ENCODE data around the gene KIAA1614.

Gene KIAA1614

DNA sequence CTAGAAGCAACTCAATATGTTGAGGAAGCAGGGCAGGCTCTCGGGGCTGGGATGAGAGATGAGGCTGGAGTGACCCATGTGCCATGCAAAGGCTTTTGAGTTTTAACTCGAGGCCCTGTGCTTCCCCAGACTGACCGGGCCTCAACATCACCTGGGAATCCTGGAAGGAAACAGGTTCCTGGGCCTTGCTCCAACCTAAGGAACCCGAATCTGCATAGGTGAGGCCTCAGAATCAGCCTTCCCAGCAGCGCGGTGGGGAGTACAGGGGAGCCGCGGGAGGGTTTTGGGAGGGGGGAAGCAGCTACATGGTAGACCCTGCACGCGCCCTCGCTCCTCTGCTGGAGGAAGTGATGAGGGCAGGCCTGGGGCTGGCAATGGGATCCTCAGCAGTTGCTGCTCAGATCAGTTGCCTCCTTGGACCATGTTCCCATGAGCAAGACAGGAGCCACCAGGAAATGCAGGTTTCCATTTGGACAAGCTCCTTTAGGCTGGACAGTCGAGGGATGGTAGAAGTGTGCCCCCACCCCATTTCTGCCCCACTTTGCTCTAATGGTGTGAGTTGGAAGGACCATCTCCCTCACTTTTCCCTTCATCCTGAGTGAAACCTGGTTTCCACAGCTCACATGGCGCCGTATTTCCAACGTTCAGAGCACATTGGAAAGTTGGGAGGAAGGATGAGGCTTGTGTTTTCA lies 4.5 kb upstream of the KIAA1614 start:
- no peak for DNase-seq (ENCODE audit: low read depth)

DNA sequence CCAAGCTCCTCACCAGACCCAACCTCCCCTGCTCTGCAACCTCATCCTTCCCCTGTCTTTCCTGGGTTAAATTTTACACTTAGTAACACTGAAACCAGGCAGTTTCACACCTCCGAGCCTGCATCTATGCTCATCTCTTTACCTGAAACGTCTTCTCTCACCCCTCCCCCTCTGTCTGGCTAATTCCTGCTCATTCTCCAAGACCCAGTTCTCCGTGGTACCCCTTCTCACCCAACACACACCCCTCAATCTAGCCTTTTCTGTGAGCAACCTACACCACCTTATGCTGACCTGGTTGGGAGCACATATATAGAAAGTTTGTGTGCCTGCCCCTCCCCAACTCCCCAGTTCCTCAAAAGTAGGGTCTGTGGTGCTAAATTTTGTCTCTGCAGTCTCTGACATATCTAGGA lies 3.7 kb upstream of the KIAA1614 start:
- no peak for DNase-seq (ENCODE audit: low read depth)

DNA sequence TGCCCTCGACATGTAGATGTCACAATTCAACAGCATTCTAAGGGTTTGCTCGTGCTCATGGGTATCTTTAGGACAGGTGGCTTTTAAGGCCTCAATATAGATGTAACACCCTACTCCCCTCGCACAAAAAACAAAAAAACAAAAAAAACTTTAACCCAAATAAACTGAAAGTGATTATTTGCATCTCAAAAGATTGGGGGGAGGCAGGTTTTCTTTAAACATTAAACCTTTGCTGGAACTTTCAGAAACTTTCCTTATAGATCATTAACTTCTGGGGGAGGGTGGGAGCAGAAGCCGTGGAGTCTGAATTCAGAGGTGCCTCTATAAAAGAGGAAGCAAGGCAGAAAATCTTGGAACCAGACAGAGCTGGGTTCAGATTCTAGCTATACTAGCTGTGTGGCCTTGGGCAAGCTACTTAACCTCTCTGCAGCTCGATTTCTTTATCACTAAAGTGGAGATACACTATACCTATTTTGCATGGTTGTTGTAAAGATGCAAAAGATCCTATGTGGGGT lies 3.2 kb upstream of the KIAA1614 start:
- no peak for DNase-seq (ENCODE audit: low read depth)

DNA sequence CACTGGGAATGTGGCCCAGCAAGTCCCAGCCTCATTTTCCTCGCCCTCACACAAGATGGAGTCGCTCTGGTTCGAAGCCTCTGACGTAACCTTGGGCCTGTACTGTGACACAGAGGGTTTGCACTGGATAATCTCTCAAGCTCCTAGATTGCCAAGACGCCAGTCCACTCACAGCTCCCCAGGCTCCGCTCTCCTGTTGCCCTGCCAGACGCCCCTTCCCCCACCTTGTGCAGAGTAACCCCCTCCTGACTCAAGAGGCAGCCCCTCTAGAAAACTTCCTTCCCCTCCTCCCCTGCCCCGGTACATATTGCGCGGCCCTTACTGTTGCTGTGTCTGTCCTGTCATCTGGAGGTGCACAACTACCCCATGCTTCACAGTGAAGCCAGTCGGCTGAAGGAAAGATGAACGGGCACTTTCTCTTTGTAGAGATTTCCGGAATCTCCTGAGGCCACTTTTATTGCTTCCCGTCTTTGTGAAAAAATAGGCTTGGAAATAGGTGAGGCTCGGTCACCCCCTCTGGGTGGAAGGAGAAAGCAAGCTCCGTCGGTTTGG lies 981 bp upstream of the KIAA1614 start:
- DNase-seq (ENCODE audit: low read depth), result no peak

DNA sequence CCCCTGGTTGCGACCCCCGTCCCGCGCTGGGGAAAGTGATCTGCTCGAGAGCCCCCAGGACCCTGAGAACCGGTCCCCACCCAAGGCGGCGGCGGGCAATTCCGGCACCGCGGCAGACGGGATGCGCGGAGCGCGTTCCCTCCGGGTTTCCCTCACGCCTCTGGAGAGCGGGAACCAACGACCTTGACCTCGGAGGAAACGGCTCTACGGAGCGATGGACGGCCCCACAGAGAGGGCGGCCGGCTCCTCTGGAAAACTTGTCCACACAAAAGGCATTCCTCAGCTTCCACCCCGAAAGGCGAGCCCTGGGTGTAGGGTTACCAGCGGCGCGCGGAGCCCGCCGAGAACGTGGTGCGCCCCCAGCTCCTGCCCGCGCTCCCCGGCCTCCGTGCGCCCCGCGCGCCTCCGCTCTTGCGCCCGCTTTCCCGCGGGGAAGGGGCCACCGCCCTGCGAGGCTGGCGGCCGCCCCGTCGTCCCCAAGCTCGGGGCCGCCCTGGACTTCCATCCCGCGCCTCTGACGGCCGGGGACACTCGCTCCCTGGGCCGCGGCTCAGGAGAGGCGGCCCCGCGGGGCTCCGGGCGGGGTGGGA lies 391 bp upstream of the KIAA1614 start:
- no peak for DNase-seq (ENCODE audit: low read depth)

DNA sequence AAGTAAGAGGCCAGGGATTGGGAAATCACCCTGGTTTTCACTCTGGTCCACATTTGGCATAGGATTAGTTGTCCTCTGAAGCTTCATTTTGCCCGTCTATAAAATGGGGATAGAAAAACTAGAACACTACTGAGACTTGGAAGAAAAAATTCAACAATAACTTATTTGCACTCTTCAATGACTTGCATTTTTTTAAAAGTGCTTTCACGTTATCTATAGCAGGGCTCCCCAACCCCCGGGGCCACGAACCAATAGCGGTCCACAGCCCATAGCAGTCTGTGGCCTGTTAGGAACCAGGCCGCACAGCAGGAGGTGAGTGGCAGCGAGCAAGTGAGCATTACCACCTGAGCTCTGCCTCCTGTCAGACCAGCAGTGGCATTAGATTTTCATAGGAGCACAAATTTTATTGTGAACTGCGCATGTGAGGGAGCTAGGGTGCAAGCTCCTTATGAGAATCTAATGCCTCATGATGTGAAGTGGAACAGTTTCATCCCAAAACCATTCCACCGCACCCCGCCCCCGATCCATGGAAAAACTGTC lies 2.8 kb downstream of the KIAA1614 start:
- no peak for DNase-seq (ENCODE audit: low read depth)

DNA sequence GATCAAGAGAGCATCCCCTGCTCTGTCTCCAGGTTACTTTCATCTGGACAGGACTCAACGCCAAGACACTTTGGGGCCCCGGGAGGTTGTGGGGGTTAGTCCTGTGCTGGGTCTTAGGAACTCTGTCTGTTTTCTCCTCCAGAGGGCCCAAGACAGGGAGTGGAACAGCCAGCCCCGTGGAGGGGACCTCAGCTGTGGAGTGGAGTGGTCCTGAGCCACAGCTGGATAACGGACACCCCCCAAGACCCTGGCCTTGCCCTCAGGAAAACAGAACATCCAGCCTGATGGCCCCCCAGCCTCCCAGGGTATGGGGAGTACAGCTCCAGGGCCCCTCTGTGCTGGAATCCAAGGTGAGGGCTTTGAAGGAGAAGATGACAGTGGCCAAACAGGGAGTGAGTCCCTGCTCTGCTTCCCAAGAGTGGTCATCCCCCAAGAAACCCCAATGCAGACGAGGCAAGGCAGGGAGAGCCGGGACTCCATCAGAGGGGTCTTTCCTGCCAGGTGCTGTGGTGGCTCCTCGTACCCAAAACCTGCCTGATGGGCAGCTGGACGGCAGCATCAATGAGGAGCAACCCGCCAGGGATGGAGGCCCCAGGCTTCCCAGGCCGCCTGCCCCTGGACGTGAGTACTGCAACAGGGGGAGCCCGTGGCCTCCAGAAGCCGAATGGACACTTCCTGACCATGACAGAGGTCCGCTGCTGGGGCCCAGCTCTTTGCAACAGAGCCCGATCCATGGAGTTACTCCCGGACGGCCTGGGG lies 3.5 kb downstream of the KIAA1614 start:
- no peak for DNase-seq (ENCODE audit: low read depth)

DNA sequence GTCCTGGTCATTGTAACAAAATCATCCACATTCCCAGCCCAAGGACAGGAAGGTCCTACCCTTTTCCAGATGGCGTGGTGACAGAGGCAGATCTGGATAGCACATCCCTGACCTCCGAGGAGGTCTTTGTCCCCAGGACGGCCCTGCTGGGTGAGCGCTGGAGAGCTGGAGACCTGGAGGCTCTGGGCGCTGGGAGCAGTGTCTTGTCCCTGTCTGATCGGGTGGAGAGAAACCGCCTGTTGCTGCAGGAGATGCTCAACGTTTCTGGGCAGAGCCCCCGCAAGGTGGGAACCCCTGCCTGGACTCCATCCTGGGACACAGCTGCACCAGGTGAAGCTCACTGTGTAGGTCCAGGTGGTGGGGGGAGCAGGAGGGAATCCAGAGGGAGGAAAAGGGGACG lies 4.1 kb downstream of the KIAA1614 start:
- no peak for DNase-seq (ENCODE audit: low read depth)

DNA sequence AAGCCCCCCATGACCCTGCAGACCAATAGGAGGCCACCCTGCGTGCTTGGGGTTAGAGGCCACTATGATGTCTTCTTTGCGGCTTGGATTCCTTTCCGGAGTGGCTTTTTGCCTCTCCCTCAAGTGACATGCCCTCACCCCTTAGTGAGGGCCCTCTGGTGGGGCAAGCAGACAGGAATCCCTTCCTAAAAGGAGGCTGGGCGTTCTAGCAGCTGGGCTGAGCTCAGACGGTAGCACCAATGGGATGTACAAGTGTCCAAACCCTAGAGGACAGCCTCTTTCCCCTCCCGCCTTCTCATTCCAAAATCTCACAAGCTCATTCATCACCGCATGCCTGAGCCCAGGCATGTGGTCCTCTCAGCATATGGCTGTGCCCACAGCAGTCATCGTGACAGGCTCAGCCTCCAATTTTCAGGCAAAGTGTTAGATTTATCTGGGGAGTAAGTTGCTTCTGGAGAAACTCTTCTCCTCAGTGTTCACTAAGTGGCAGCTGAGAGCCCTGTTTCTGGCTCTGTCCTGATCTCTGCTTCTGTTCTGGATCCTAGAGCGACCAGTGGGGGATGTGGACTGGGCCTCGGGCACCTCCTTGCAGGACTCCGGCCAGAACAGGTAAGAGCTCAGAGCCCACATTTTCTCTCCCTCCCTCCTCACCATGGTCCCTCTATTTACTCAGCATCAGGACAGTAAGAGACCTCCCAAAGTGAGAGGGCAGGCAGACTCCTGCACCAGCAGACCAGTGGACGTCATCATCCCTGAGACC lies 4.8 kb downstream of the KIAA1614 start:
- no peak for DNase-seq (ENCODE audit: low read depth)

DNA sequence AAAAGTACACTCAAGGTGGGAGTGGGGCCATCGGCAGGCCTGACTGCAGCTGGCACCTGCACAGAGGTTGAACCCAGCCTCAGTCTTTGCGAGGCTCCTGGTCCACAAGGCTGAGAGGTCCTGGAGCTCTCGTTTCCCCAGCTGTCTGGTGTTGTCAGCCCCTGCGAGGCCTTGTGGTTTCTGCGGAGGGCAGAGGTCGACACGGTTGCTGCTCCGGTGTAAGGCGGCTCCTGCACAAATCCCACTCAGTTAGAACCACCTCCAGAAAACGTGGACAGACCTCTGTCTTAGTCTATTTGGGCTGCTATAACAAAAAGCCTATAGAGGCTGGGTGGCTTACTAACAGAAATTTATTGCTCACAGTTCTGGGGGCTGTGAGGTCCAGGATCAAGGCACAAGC lies 5.8 kb downstream of the KIAA1614 start:
- DNase-seq (ENCODE audit: low read depth), result no peak

DNA sequence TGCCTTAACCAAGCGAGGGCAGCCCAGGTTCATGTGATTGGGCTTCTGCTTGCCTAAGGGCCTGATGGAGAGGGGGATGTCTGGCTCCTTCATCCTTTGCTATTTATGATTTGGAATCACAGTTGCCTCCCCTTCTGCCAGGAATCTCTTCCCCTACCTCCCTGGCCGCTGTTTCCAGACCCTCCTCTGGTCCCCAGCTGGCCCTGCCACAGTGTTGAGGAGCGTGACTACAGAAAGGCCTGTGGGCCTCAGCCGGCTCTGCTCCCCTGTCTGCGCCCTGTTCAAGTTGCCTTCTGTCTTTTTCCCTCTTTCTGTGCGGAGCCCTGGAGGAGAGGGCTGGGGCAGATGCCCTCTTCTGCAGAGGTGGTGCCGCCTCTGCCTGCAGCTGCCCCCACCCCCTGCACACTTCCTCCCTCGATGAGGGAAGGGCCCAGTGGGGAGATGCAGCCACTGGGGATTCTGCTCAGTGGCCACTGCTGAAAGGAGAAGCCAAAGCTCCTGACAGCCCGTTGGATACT lies 6.5 kb downstream of the KIAA1614 start:
- DNase-seq (ENCODE audit: low read depth), result no peak

DNA sequence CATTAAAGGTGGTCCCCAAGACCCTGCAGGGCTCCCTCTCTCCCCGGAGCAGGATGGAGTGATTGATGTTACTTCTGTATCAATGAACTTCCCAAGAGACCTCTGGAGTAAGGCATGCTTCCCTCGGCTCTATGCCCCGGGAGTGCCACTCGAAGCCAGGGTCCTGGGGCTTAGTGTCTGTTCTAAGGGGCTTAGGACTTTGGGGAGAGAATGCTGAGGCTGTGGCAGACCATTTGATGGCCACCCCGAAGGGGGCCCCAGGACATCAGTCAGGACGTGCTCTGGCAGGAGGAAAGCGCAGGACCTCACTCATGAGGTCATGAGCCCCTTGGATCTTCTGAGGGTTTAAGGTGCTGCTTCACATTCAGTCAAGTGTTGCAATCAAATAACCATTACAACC lies 7.5 kb downstream of the KIAA1614 start:
- DNase-seq (ENCODE audit: low read depth), result no peak

DNA sequence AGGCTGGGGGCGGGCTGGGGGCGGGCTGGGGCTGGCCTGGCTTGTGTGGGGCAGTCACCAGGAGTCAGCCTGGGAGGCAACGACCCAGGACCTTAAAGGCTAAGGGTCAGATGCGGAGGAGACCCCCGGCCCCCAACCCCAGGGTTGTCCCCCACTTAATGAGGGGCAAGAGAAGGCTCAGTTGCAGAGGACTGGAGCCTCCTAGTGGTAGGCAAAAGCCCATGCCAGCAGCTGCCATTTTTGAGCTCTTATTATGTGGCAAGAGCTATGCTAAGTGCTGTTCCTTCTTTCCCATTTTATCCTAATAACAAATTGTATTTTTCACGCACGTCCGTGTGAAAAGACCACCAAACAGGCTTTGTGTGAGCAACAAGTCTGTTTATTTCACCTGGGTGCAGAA lies 8.0 kb downstream of the KIAA1614 start:
- no peak for DNase-seq (ENCODE audit: low read depth)

DNA sequence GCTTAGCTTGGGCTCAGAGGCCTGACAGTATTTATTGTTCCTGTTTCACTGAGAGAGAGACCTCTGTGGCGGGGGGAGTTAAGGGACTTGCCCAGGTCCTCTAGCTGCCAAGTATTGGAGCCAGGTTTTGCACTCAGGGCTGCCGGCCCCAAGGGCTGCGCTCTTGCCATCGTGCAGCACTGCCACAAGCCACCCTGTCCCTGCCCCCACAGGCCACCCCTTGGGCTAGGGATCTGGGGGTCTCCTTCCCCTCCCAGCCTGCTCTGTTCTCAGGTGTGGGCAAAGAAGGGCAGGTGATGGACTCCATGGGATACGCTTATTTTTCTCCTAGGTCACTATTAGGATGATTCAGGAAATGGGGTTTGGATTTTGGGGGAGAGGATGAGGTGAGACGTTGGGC lies 8.7 kb downstream of the KIAA1614 start:
- no peak for DNase-seq (ENCODE audit: low read depth)

DNA sequence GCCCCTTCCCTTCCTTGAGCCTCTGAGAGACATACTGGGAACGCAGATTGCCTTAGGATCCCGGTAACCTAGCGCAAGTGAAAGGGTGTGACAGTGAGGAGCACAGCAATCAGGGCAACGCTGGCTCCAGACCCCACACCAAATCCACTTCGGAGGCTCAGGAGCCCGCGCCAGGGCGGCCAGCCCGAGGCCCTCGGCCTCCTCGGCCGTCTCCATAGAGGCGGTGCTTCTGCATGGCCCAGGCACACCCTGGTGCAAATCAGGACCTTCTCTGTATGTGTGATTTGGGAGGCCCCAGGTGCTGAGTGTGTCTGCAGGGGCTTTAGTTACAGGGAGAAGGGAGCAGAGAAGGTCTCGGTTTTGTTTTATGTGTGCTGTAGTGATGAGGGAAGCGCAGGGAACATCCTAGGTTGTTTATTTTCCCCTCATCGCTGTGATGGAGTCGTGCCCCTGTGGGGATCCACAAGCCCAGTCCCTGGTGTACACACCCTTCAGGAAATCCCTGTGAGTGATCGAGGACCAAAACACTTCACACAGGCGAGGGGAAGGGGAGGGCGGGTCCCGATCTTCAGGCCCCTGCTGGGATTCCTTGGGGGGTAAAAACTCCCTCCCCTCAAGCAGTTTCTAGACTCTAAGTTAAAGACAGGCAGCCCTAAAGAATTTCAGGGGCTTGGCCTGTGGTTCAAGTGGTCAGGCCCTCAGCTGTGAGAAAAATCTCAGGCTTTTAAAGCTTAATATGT lies 9.4 kb downstream of the KIAA1614 start:
- DNase-seq (ENCODE audit: low read depth), result no peak

DNA sequence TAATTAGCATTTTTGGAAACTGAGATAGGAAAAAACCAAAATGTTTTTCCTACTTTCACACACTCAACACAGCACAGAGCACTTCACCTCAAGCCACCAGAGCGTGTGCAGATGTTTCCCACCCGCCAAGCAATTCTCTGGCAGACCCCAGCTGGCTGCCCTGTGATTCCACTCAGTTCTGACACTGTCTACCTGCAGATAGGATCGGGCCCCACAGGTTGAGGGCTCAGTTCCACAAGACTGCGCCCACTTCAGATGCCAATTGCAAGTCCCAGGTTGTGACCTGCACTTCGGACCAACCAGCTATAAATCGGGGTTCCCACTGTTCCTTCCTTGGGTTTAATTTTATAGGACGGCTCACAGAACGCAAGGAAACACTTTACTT lies 9.9 kb downstream of the KIAA1614 start:
- DNase-seq (ENCODE audit: low read depth), result no peak

DNA sequence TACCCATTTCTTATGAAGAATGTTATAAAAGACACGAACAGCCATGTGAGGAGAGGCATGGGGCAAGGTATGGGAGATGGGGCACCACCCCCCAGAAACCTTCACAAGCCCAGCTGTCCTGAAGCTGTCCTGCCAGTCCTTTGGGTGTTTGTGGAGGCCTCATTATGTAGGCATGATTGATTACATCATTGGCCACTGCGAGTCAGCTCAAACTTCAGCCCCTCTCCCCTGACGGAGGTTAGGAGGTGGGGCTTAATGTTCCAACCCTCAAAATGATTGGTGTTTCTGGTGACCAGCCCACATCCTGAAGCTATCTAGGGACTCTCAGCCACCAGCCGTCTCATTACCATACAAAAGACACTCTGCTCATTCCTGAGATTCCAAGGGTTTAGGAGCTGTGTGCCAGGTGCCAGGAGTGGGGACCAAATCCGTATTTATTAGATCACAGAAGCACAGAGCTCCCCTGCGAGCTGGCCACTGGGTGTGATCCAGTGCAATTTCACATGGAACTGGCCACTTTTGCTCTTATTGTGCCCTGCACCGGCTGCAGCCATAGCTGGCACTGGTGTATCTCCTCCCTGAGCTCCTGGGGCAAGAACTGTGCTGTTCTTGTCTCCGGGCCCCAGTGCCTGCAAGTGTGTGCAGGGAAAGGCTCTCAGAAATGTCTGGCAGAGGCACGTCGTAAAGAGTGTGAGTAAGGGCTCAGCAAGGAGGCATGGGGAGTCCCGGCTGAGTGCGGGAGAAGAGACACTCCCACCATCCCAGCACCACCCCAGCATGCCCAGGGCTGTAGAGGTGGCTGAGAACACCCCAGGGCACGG lies 10.5 kb downstream of the KIAA1614 start:
- DNase-seq (ENCODE audit: low read depth), result no peak

DNA sequence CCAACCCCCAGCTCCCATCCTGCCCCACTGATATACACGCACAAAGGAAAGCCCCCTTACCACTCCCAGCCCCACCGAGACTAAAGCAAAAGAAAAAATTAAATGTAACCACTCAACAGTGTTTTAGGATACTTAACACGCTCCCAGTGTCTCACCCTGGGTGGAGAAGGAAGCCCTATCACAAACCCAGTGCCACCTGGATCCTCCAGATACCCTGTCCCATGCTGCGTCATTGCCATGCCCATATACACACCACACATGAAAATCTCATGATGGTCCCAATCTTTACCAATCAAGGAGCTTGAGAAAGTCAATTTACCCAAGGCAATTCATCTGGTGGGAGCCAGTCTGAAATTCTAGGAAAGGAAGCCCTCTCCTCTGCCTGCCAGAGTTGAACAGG lies 11.2 kb downstream of the KIAA1614 start:
- DNase-seq (ENCODE audit: low read depth), result no peak

DNA sequence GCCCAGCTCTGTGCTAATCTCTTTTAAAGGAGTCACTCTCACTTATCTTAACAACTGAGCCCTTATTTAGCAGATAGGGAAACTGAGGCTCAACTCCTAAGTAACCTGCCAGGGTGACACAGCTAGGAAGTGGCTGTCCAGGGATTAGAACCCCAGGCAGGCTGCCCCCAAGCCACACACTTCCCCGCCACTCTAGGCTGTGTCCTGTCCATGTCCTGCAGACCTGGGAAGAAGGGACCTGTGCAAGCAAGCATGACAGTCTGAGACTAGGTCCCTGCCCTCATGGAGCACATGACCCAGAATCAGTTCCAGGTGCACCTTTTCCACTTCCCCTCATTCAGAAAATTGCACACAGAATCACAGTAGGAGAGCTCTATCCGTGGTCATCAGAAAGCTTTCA lies 12.2 kb downstream of the KIAA1614 start:
- DNase-seq (ENCODE audit: low read depth), result no peak

DNA sequence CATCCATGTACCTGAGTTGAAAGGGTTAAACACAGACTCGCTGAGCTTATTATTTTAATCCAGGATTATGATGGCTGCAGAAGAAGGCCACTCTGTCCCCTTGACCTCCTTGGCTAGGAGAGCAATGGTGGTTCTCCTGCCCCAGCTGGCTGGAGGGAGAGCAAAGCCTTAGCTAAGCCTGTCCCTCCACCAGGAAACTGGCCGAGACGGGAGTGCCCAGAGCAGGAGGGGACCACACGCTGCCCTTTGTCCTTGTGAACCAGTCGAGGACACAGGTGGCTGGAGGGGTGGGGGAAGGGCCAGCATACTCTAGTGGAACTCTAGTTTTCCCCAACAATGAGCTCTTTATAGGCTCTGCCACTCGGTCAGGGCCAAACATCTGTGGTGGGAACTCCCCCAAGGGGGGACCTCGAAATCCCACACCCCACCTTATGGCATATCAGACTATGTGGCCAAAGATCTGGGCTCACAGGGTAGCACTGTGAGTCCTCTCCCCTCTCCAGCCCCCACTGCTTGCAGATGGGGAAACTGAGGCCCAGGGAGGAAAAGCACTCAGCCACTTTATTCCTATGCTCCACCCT lies 12.9 kb downstream of the KIAA1614 start:
- no peak for DNase-seq (ENCODE audit: low read depth)

All from T follicular helper cell (primary cell).